ENCODE results near the gene CYP4F8.

Gene CYP4F8

DNA sequence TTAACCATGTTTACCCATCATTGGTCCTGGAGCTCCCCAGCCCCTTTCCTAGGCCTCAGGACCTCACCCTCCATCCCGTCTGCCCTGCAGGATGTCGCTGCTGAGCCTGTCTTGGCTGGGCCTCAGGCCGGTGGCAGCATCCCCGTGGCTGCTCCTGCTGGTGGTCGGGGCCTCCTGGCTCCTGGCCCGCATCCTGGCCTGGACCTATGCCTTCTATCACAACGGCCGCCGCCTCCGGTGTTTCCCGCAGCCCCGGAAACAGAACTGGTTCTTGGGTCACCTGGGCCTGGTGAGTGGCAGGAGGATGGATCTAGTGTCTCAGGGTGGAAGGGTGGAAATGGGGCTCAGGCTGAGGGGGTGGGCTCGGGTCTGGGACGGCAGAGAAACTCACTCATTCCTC, 508 bp downstream of the CYP4F8 start:
- no peak overlapping the region for H3K4me3 ChIP-seq (ENCODE audit: insufficient read depth, low read depth, low read length, poor library complexity, severe bottlenecking)
- H3K27me3 ChIP-seq (replicated peaks; ENCODE audit: control insufficient read depth, insufficient read depth, low read length, poor library complexity, severe bottlenecking), result no peaks in the 10 kb centered on the region
- no peaks in the 10 kb centered on the region for H3K9me3 ChIP-seq (ENCODE audit: control insufficient read depth, low read length)
- H3K4me1 ChIP-seq (ENCODE audit: control insufficient read depth, insufficient read depth, low read length, poor library complexity, severe bottlenecking), result no peaks in the 10 kb centered on the region
- no peak for DNase-seq
- H3K27ac ChIP-seq (ENCODE audit: insufficient read depth, low read length, poor library complexity, severe bottlenecking), result no peak overlapping the region
- H3K36me3 ChIP-seq (ENCODE audit: control insufficient read depth, insufficient read depth, low read length), result no peaks in the 10 kb centered on the region

GRCh38 chr19:15616183-15616582, 1.2 kb downstream of the CYP4F8 start:
- no peak overlapping the region for H3K27ac ChIP-seq (ENCODE audit: insufficient read depth, low read length, poor library complexity, severe bottlenecking)
- no peak for DNase-seq
- H3K9me3 ChIP-seq (ENCODE audit: control insufficient read depth, low read length), result no peaks in the 10 kb centered on the region
- no peaks in the 10 kb centered on the region for H3K27me3 ChIP-seq (replicated peaks; ENCODE audit: control insufficient read depth, insufficient read depth, low read length, poor library complexity, severe bottlenecking)
- H3K4me1 ChIP-seq (ENCODE audit: control insufficient read depth, insufficient read depth, low read length, poor library complexity, severe bottlenecking), result no peaks in the 10 kb centered on the region
- no peaks in the 10 kb centered on the region for H3K36me3 ChIP-seq (ENCODE audit: control insufficient read depth, insufficient read depth, low read length)
- no peak overlapping the region for H3K4me3 ChIP-seq (ENCODE audit: insufficient read depth, low read depth, low read length, poor library complexity, severe bottlenecking)

GRCh38 chr19:15616627-15617270, 1.7 kb downstream of the CYP4F8 start:
- DNase-seq, result no peak
- H3K36me3 ChIP-seq (ENCODE audit: control insufficient read depth, insufficient read depth, low read length), result no peaks in the 10 kb centered on the region
- H3K9me3 ChIP-seq (ENCODE audit: control insufficient read depth, low read length), result no peaks in the 10 kb centered on the region
- no peaks in the 10 kb centered on the region for H3K4me1 ChIP-seq (ENCODE audit: control insufficient read depth, insufficient read depth, low read length, poor library complexity, severe bottlenecking)
- H3K4me3 ChIP-seq (ENCODE audit: insufficient read depth, low read depth, low read length, poor library complexity, severe bottlenecking), result no peak overlapping the region
- H3K27me3 ChIP-seq (replicated peaks; ENCODE audit: control insufficient read depth, insufficient read depth, low read length, poor library complexity, severe bottlenecking), result no peaks in the 10 kb centered on the region
- H3K27ac ChIP-seq (ENCODE audit: insufficient read depth, low read length, poor library complexity, severe bottlenecking), result no peak overlapping the region

- Histone ChIP-seq H3K27me3 (replicated peaks; ENCODE audit: control insufficient read depth, insufficient read depth, low read length, poor library complexity, severe bottlenecking) (peaks cover 6% of the 10 kb centered on the region), H3K4me3 (ENCODE audit: insufficient read depth, low read depth, low read length, poor library complexity, severe bottlenecking) (no peak overlapping the region), H3K36me3 (ENCODE audit: control insufficient read depth, insufficient read depth, low read length) (no peaks in the 10 kb centered on the region), H3K9me3 (ENCODE audit: control insufficient read depth, low read length) (no peaks in the 10 kb centered on the region), H3K27ac (ENCODE audit: insufficient read depth, low read length, poor library complexity, severe bottlenecking) (no peak overlapping the region), H3K4me1 (ENCODE audit: control insufficient read depth, insufficient read depth, low read length, poor library complexity, severe bottlenecking) (no peaks in the 10 kb centered on the region)
- DNase-seq, result no peak
Observed at GRCh38 chr19:15618321-15618720, 3.3 kb downstream of the CYP4F8 start.

DNA sequence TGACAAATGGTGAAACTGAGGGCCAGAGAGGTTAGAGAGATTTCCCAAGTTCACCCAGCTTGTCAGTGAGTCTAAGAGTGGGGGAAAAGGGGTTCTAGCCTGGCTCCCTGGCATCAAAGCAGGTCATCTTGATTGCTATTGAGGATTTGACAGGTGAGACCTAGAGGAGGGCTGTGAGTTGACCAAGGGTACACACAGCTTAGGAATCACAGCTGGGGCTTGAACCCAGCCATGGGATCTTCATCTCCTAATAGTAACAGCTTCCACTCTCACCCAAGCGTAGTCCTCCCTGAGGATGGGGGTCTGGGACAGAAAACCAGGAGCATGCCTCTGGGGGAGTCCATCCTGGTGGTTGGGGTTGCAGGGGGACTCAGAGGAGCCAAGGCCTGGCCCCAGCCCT, 6.8 kb downstream of the CYP4F8 start:
- Histone ChIP-seq H3K4me1 (ENCODE audit: control insufficient read depth, insufficient read depth, low read length, poor library complexity, severe bottlenecking) (no peaks in the 10 kb centered on the region), H3K27me3 (replicated peaks; ENCODE audit: control insufficient read depth, insufficient read depth, low read length, poor library complexity, severe bottlenecking) (peaks cover 6% of the 10 kb centered on the region), H3K9me3 (ENCODE audit: control insufficient read depth, low read length) (no peaks in the 10 kb centered on the region), H3K36me3 (ENCODE audit: control insufficient read depth, insufficient read depth, low read length) (no peaks in the 10 kb centered on the region), H3K27ac (ENCODE audit: insufficient read depth, low read length, poor library complexity, severe bottlenecking) (no peak overlapping the region), H3K4me3 (ENCODE audit: insufficient read depth, low read depth, low read length, poor library complexity, severe bottlenecking) (no peak overlapping the region)
- no peak for DNase-seq

DNA sequence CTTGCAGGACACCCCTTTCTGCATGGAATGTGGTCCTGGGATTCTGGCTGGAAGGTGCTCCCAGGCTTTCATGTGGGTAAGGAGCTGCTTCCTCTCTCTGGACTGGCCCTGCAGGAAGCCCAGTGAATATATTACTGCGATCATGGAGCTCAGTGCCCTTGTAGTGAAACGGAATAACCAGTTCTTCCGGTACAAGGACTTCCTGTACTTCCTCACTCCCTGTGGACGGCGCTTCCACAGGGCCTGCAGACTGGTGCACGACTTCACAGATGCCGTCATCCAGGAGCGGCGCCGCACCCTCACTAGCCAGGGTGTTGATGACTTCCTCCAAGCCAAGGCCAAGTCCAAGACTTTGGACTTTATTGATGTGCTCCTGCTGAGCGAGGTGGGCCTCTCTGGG, 8.0 kb downstream of the CYP4F8 start:
- H3K27me3 ChIP-seq (replicated peaks; ENCODE audit: control insufficient read depth, insufficient read depth, low read length, poor library complexity, severe bottlenecking), result peaks cover 6% of the 10 kb centered on the region
- no peaks in the 10 kb centered on the region for H3K36me3 ChIP-seq (ENCODE audit: control insufficient read depth, insufficient read depth, low read length)
- H3K27ac ChIP-seq (ENCODE audit: insufficient read depth, low read length, poor library complexity, severe bottlenecking), result no peak overlapping the region
- no peaks in the 10 kb centered on the region for H3K4me1 ChIP-seq (ENCODE audit: control insufficient read depth, insufficient read depth, low read length, poor library complexity, severe bottlenecking)
- H3K9me3 ChIP-seq (ENCODE audit: control insufficient read depth, low read length), result no peaks in the 10 kb centered on the region
- no peak for DNase-seq
- no peak overlapping the region for H3K4me3 ChIP-seq (ENCODE audit: insufficient read depth, low read depth, low read length, poor library complexity, severe bottlenecking)

DNA sequence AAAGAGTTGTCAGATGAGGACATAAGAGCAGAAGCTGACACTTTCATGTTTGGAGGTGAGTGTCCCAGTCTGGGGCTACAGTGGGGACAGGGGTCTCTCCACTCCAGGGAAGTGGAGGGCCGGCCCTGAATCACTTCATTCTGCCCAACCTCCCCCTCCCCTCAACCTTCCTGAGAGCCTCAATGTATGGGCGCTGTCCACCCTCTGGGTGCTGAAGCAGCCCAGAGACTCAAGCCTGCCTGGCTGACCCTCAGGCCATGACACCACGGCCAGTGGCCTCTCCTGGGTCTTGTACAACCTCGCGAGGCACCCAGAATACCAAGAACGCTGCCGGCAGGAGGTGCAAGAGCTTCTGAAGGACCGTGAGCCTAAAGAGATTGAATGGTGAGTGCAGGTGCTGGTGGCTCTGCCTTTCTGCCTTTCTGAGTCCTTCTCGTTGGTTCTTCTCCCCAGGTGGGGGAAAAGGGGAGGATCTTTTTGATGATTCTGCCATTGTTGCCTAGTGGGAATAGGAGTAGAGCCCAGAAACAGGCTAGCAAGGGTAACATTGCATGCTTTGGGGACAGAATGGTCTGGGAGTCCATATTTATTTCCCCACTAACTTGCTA, 8.8 kb downstream of the CYP4F8 start:
- Histone ChIP-seq H3K36me3 (ENCODE audit: control insufficient read depth, insufficient read depth, low read length) (no peaks in the 10 kb centered on the region), H3K9me3 (ENCODE audit: control insufficient read depth, low read length) (no peaks in the 10 kb centered on the region), H3K27me3 (replicated peaks; ENCODE audit: control insufficient read depth, insufficient read depth, low read length, poor library complexity, severe bottlenecking) (peaks cover 6% of the 10 kb centered on the region), H3K27ac (ENCODE audit: insufficient read depth, low read length, poor library complexity, severe bottlenecking) (no peak overlapping the region), H3K4me1 (ENCODE audit: control insufficient read depth, insufficient read depth, low read length, poor library complexity, severe bottlenecking) (no peaks in the 10 kb centered on the region), H3K4me3 (ENCODE audit: insufficient read depth, low read depth, low read length, poor library complexity, severe bottlenecking) (no peak overlapping the region)
- DNase-seq, result no peak

DNA sequence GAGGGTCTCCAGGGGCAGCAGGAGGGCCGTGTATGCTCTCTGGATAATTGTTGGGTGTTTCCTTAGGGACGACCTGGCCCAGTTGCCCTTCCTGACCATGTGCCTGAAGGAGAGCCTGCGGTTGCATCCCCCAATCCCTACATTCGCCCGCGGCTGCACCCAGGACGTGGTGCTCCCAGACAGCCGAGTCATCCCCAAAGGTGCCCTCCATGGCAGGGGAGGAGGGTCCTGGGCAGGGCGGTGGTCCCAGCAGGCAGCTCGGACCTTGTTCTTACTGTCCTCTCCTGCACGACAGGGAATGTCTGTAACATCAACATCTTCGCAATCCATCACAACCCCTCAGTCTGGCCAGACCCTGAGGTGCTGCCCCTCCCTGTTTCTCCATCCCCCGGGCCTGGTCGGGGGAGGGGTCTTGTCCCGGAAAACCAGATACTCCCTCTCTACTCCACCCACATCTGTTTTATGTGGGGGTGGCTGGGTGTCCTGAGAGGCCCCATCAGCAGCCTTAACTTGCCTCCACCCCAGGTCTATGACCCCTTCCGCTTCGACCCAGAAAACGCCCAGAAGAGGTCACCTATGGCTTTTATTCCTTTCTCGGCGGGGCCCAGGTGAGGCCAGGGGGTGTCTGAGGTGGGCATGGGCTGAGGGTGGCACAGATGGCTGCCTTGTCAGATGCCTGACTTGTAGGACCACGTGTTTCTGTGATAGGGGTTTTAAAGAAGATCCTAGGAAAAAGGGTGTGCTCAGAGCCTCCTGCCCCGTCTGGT, 13.4 kb downstream of the CYP4F8 start:
- no peaks in the 10 kb centered on the region for H3K27me3 ChIP-seq (replicated peaks; ENCODE audit: control insufficient read depth, insufficient read depth, low read length, poor library complexity, severe bottlenecking)
- H3K9me3 ChIP-seq (ENCODE audit: control insufficient read depth, low read length), result no peaks in the 10 kb centered on the region
- no peak overlapping the region for H3K27ac ChIP-seq (ENCODE audit: insufficient read depth, low read length, poor library complexity, severe bottlenecking)
- no peak overlapping the region for H3K4me3 ChIP-seq (ENCODE audit: insufficient read depth, low read depth, low read length, poor library complexity, severe bottlenecking)
- H3K4me1 ChIP-seq (ENCODE audit: control insufficient read depth, insufficient read depth, low read length, poor library complexity, severe bottlenecking), result peaks cover 3% of the 10 kb centered on the region
- no peaks in the 10 kb centered on the region for H3K36me3 ChIP-seq (ENCODE audit: control insufficient read depth, insufficient read depth, low read length)
- DNase-seq, result no peak

DNA sequence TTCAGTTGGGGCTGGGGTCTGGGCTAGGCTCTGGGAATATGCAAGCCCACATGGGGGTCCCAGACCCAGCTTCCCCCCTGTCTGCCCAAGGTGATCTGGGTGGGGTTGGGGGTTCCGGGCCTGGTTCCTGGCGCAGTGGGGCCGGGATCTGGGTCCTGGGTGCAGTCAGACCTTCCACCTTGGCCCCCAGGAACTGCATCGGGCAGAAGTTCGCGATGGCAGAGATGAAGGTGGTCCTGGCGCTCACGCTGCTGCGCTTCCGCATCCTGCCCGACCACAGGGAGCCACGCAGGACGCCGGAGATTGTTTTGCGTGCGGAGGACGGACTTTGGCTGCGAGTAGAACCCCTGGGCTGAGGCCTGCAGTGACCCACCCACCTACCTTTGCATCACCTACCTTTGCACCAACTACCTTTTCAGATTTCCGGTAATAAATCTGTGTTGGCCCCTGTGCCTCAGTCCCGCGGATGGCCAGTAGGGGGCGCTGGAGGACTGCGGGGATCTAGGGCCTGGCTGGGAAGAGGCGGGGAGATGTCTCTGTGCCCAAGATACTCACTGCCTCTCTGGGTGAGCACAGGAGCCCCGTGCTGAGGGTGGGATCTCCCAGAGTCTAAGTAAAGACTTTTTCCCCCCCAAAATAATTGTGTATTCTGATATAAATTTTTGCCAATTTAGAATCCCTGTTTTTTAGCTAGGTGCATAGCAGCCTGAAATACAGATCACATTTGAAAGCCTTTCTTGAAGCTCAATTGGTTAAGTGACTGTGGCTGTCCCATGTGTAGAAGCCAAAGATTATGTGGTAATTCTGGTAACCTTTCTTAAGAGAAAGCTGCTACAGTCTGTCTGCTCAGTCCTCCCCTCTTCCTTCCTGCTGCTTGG, 14.2 kb downstream of the CYP4F8 start:
- no peaks in the 10 kb centered on the region for H3K27me3 ChIP-seq (replicated peaks; ENCODE audit: control insufficient read depth, insufficient read depth, low read length, poor library complexity, severe bottlenecking)
- H3K36me3 ChIP-seq (ENCODE audit: control insufficient read depth, insufficient read depth, low read length), result no peaks in the 10 kb centered on the region
- H3K4me1 ChIP-seq (ENCODE audit: control insufficient read depth, insufficient read depth, low read length, poor library complexity, severe bottlenecking), result peaks cover 3% of the 10 kb centered on the region
- no peaks in the 10 kb centered on the region for H3K9me3 ChIP-seq (ENCODE audit: control insufficient read depth, low read length)
- H3K4me3 ChIP-seq (ENCODE audit: insufficient read depth, low read depth, low read length, poor library complexity, severe bottlenecking), result no peak overlapping the region
- DNase-seq, result peak; percentile 64 to 83 (median 79)
- H3K27ac ChIP-seq (ENCODE audit: insufficient read depth, low read length, poor library complexity, severe bottlenecking), result no peak overlapping the region
